T-helper 1 cell (primary cell): Measurements from ENCODE around the gene PLA2G2E.

Source experiments
- DNase-seq, 5 donors: peaks; one replicate each; pipeline ENCODE4 v3.0.0-alpha.2; 2012 to 2020
- total RNA-seq, 4 donors: gene quantifications; one replicate each; lab custom pipeline; 2026; lab: John Stamatoyannopoulos, UW

PLA2G2E gene
- total RNA-seq, result 0 reads per million in 4 donors

- DNase-seq, result no peak
Measured at GRCh38 chr1:19923137-19923952, at the start of gene PLA2G2E. TSS of gene PLA2G2E (minus strand) at chr1:19923617. CDS start at chr1:19923559, 58 bp downstream.

- DNase-seq, result no peak
Measured at GRCh38 chr1:19971664-19972063, 48.2 kb upstream of the PLA2G2E start.

- DNase-seq, result no peak
Measured at GRCh38 chr1:19969898-19970660, 46.7 kb upstream of the PLA2G2E start.

GRCh38 chr1:19967808-19968207 is 44.4 kb upstream of the PLA2G2E start:
- DNase-seq, result no peak

GRCh38 chr1:19964542-19964941 is 41.1 kb upstream of the PLA2G2E start:
- DNase-seq, result no peak

GRCh38 chr1:19963636-19964035 is 40.2 kb upstream of the PLA2G2E start:
- no peak for DNase-seq

- DNase-seq, result no peak
Measured at GRCh38 chr1:19960591-19960990, 37.2 kb upstream of the PLA2G2E start.

GRCh38 chr1:19957779-19958178 is 34.4 kb upstream of the PLA2G2E start:
- no peak for DNase-seq

GRCh38 chr1:19955534-19956170 is 32.2 kb upstream of the PLA2G2E start:
- DNase-seq, result no peak

GRCh38 chr1:19954059-19954458 is 30.6 kb upstream of the PLA2G2E start:
- no peak for DNase-seq

- no peak for DNase-seq
Measured at GRCh38 chr1:19949016-19949415, 25.6 kb upstream of the PLA2G2E start.

- no peak for DNase-seq
Measured at GRCh38 chr1:19946971-19947370, 23.6 kb upstream of the PLA2G2E start.

GRCh38 chr1:19946331-19946751 is 22.9 kb upstream of the PLA2G2E start:
- DNase-seq, result no peak

- no peak for DNase-seq
Measured at GRCh38 chr1:19945914-19946313, 22.5 kb upstream of the PLA2G2E start.

- DNase-seq, result no peak
Measured at GRCh38 chr1:19942657-19943056, 19.2 kb upstream of the PLA2G2E start.

GRCh38 chr1:19942088-19942487 is 18.7 kb upstream of the PLA2G2E start:
- DNase-seq, result no peak

- no peak for DNase-seq
Measured at GRCh38 chr1:19941206-19941568, 17.8 kb upstream of the PLA2G2E start.

GRCh38 chr1:19940486-19941205 is 17.2 kb upstream of the PLA2G2E start:
- no peak for DNase-seq

- DNase-seq, result no peak
Measured at GRCh38 chr1:19938472-19938871, 15.1 kb upstream of the PLA2G2E start.

GRCh38 chr1:19936061-19936750 is 12.8 kb upstream of the PLA2G2E start:
- no peak for DNase-seq

GRCh38 chr1:19934336-19934735 is 10.9 kb upstream of the PLA2G2E start:
- DNase-seq, result no peak

GRCh38 chr1:19932866-19933265 is 9.4 kb upstream of the PLA2G2E start:
- DNase-seq, result no peak
